CD4-positive, alpha-beta T cell treated with Interleukin-4 for 1 hour (primary cell): ENCODE results near the gene SRPRA.

Experiments
- DNase-seq, 2 donors: peaks; one replicate each; pipeline ENCODE4 v3.0.0-alpha.2; 2020 to 2022

The SRPRA gene

GRCh38 chr11:126229858-126230540, 38.7 kb downstream of the SRPRA start:
- no peak for DNase-seq

GRCh38 chr11:126226334-126227084, 42.2 kb downstream of the SRPRA start:
- DNase-seq = no peak

GRCh38 chr11:126225295-126225665, 43.4 kb downstream of the SRPRA start:
- no peak for DNase-seq

DNA sequence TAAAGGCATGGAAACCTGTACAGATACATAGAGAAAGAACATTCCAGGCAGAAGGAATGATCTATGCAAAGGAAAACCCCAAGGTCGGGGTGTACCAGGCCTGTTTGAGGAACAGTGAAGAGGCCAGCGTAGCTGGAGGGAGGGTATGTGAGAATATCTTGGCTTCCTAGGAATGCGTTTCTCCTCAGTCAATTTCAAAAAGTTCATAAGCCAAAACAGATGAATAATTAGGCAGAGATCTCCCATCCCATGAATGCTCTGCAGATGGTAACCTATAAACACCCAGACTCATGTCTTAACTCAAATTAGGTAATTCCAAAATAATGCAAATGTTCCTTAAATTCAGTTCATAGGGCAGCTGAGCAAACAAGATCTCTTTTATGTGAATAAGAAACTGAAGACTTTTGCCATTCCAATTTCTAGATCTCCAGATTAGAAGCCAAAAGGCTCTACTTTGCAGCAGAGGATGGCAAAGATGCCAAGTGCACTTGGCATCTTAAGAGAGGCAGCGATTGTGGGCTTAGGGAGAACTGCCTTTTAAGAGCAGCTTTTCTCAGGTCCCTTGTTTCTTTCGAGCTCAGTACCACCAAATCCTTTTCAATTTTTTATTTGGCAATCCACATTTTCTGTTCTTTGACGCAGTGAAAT, 43.9 kb downstream of the SRPRA start:
- no peak for DNase-seq

- DNase-seq = no peak
Measured at GRCh38 chr11:126219547-126219946, 49.1 kb downstream of the SRPRA start.

- no peak for DNase-seq
Measured at GRCh38 chr11:126217491-126217890, 51.2 kb downstream of the SRPRA start.

DNA sequence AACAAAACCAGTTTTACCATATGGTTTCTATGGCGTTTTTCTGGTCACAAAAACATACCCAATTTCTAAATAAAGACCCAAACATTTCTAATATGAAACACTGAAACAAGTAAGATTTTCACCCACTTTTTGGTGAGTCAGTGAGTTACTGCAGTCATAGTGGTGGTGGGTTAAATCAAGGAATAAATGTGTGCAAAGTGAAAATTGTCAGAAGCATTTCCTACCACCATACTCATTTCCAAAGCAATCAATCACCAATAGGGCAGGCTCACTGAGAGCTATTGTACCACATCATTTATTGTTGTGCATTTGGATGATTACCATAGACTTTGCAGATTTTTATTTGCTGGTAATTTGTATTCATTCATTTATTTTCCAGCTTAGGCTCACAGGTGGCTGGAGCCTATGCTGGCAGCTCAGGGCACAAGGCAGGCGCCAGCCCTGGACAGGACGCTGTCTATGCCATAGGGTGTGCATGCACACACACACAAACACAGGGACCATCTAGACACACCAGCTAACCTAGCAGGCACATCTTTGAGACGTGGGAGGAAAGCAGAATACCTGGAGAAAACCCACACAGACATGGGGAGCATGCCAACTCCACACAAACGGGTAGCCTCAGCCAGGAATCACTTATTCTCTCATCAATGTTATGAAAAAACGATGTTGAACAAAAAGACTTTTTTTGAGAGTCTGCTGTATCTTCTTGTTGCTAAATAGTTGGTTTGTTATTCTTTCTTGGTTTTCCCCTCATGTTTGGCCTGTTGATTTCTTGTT, 52.0 kb downstream of the SRPRA start:
- DNase-seq = no peak

DNA sequence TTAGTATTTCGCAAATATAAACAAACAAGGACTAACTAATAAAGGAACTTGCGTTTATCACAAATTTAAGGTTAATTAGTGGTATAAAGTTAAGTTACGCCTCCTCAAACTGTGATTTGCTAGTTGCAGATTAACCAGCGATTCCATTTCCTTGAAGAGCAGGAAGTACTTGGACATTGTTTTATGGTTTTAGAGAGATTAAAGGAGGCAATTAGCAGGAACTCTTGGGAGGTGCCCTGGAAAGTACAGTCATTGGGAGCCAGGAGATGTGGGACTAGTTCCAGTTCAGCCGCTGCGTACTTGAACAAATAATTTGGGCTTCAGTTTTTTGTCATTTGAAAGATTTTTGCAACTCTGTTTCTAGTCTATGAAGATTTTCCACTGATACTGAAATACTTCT, 53.9 kb downstream of the SRPRA start:
- DNase-seq = no peak

DNA sequence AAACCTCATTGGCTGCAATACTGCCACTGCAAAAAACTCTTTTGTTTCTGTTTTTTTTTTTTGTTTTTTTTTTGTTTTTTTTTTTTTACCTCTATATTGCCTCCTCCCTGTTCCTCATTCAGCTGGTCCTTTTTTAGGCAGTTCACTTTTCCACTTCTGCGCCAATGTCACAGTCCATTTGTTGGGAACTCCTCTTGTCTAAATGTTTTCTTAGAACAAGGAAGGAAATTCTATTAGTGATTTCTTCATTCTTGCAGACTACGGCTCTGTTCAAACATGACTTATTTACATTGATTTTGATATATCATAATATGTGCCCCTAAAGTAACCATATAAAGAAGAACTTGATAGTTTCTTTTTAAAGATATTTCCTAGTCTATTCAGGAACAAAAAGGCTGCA, 54.3 kb downstream of the SRPRA start:
- no peak for DNase-seq
